ENCODE measurements around the gene LAMA1. TPM values are rescaled to one million over a fixed set of nuclear protein-coding genes. Genes with fewer than 3 reads are reported as not detected.

Gene LAMA1
- total RNA-seq, 1 experiment from 2014 or later: 11.3 TPM

GRCh38 chr18:6951336-6952090, 166.1 kb downstream of the LAMA1 start:
- H3K4me3 Mint-ChIP-seq (ENCODE audit: unreplicated experiment): no peak overlapping the region
- no peak overlapping the region for H3K27ac Mint-ChIP-seq (ENCODE audit: low read depth, unreplicated experiment)
- DNase-seq (ENCODE audit: unreplicated experiment): no peak
- no peak for TF ChIP-seq CTCF (IDR thresholded peaks at IDR 0.05; ENCODE audit: unreplicated experiment)
- intact Hi-C loops (cut with micrococcal nuclease): no loop called here
- H3K9me3 Mint-ChIP-seq (ENCODE audit: unreplicated experiment): no peaks in the 10 kb centered on the region
- peaks cover 7% of the 10 kb centered on the region for H3K36me3 Mint-ChIP-seq (ENCODE audit: insufficient read depth, unreplicated experiment)
- ChIA-PET POLR2A (interaction anchor here (0.7 kb wide), 1 partner anchor 17 kb away, joined by 3 read pairs; no protein-coding TSS in a partner anchor), CTCF (interaction anchor here (0.6 to 1.4 kb wide), 3 partner anchors 30 to 36 kb away, joined by 3 to 6 read pairs (median 5); no protein-coding TSS in a partner anchor)
- no peaks in the 10 kb centered on the region for H3K27me3 Mint-ChIP-seq (ENCODE audit: insufficient read depth, unreplicated experiment)
- H3K4me1 Mint-ChIP-seq (ENCODE audit: insufficient read depth, unreplicated experiment): no peaks in the 10 kb centered on the region
- BruUV-seq (replicated peaks): no TSS peak

GRCh38 chr18:6950641-6951040, 167.0 kb downstream of the LAMA1 start:
- CTCF ChIA-PET: interaction anchor here (0.7 to 1.4 kb wide), 2 partner anchors 29 to 31 kb away, joined by 3 to 6 read pairs; no protein-coding TSS in a partner anchor
- DNase-seq (ENCODE audit: unreplicated experiment): no peak
- POLR2A ChIA-PET: interaction anchor here (0.7 kb wide), 1 partner anchor 16 kb away, joined by 3 read pairs; no protein-coding TSS in a partner anchor
- H3K27ac Mint-ChIP-seq (ENCODE audit: low read depth, unreplicated experiment): no peak overlapping the region
- H3K36me3 Mint-ChIP-seq (ENCODE audit: insufficient read depth, unreplicated experiment): peaks cover 7% of the 10 kb centered on the region
- no peak overlapping the region for H3K4me3 Mint-ChIP-seq (ENCODE audit: unreplicated experiment)
- H3K9me3 Mint-ChIP-seq (ENCODE audit: unreplicated experiment): no peaks in the 10 kb centered on the region
- H3K27me3 Mint-ChIP-seq (ENCODE audit: insufficient read depth, unreplicated experiment): no peaks in the 10 kb centered on the region
- TF ChIP-seq CTCF (IDR thresholded peaks at IDR 0.05; ENCODE audit: unreplicated experiment): no peak
- intact Hi-C loops (cut with micrococcal nuclease): no loop called here
- no TSS peak for BruUV-seq (replicated peaks)
- no peaks in the 10 kb centered on the region for H3K4me1 Mint-ChIP-seq (ENCODE audit: insufficient read depth, unreplicated experiment)

- no peak overlapping the region for H3K4me3 Mint-ChIP-seq (ENCODE audit: unreplicated experiment)
- DNase-seq (ENCODE audit: unreplicated experiment): no peak
- H3K4me1 Mint-ChIP-seq (ENCODE audit: insufficient read depth, unreplicated experiment): no peaks in the 10 kb centered on the region
- CTCF ChIA-PET: interaction anchor here (1.4 kb wide), 1 partner anchor 30 kb away, joined by 6 read pairs; no protein-coding TSS in a partner anchor
- peaks cover 7% of the 10 kb centered on the region for H3K36me3 Mint-ChIP-seq (ENCODE audit: insufficient read depth, unreplicated experiment)
- no peak overlapping the region for H3K27ac Mint-ChIP-seq (ENCODE audit: low read depth, unreplicated experiment)
- H3K9me3 Mint-ChIP-seq (ENCODE audit: unreplicated experiment): no peaks in the 10 kb centered on the region
- no TSS peak for BruUV-seq (replicated peaks)
- TF ChIP-seq CTCF (IDR thresholded peaks at IDR 0.05; ENCODE audit: unreplicated experiment): no peak
- intact Hi-C loops (cut with micrococcal nuclease): no loop called here
- H3K27me3 Mint-ChIP-seq (ENCODE audit: insufficient read depth, unreplicated experiment): no peaks in the 10 kb centered on the region
- POLR2A ChIA-PET: no interaction called here
Measured at GRCh38 chr18:6949800-6950586, 167.6 kb downstream of the LAMA1 start.
